Skin epidermis (tissue), 12 donors: ENCODE measurements around the gene PHC1.

ENCODE experiments used
- H3K27ac ChIP-seq, 21 experiments: fragments of 200-600 bp; sonication (generic) in 11 of 21; one replicate each; pipeline ENCODE4 v1.5.0; 2020; ENCODE audit warnings: mild to moderate bottlenecking in 3 of 21, inconsistent platforms in 2 of 21, moderate library complexity in 2 of 21
- H3K4me3 ChIP-seq, 7 experiments: fragments of 200-600 bp; sonication (generic) in 2 of 7; one replicate each; pipeline ENCODE4 v1.5.0; 2020; ENCODE audit warnings: inconsistent platforms in 2 of 7, mild to moderate bottlenecking in 2 of 7, moderate library complexity in 1 of 7

PHC1 gene

GRCh38 chr12:8989413-8989812 is 75.1 kb downstream of the PHC1 start, which contains the start of gene KLRG1:
Gene KLRG1, plus strand, starts transcription at chr12:8989546. Its CDS starts 90 bp downstream, at chr12:8989636.
- peak within 1 kb of the TSS in 6 of 21 experiments; percentile 20 to 70 (median 46) for H3K27ac ChIP-seq

More at GRCh38 chr12:8989413-8989812, 75.1 kb downstream of the PHC1 start, which contains the start of gene KLRG1:
- H3K4me3 ChIP-seq: no peak within 1 kb of the TSS
